ENCODE data around the gene ENKD1.
A peak's percentile ranks its signal among the peaks of the same experiment; 100 is the strongest.

ENKD1 gene

GRCh38 chr16:67637625-67638024 lies 28.9 kb downstream of the ENKD1 start:
- in situ Hi-C loops (cut with HindIII; ENCODE audit: low sequenced_read_pairs): no loop called here
- H3K4me3 ChIP-seq (ENCODE audit: low read depth, low read length): no peak overlapping the region
- TF ChIP-seq CTCF (IDR thresholded peaks at IDR 0.05; ENCODE audit: low read depth, low read length, missing control alignments): no peak
- no peak for DNase-seq (ENCODE audit: low read depth)

GRCh38 chr16:67636713-67637112 lies 29.8 kb downstream of the ENKD1 start:
- no peak for TF ChIP-seq CTCF (IDR thresholded peaks at IDR 0.05; ENCODE audit: low read depth, low read length, missing control alignments)
- H3K4me3 ChIP-seq (ENCODE audit: low read depth, low read length): no peak overlapping the region
- in situ Hi-C loops (cut with HindIII; ENCODE audit: low sequenced_read_pairs): no loop called here
- DNase-seq (ENCODE audit: low read depth): no peak

GRCh38 chr16:67632415-67633172 lies 34.0 kb downstream of the ENKD1 start:
- TF ChIP-seq CTCF (IDR thresholded peaks at IDR 0.05; ENCODE audit: low read depth, low read length, missing control alignments): no peak
- in situ Hi-C loops (cut with HindIII; ENCODE audit: low sequenced_read_pairs): no loop called here

GRCh38 chr16:67628216-67628615 lies 38.3 kb downstream of the ENKD1 start:
- DNase-seq (ENCODE audit: low read depth): no peak
- no peak overlapping the region for H3K4me3 ChIP-seq (ENCODE audit: low read depth, low read length)
- in situ Hi-C loops (cut with HindIII; ENCODE audit: low sequenced_read_pairs): no loop called here
- no peak for TF ChIP-seq CTCF (IDR thresholded peaks at IDR 0.05; ENCODE audit: low read depth, low read length, missing control alignments)

More at GRCh38 chr16:67632415-67633172, 34.0 kb downstream of the ENKD1 start:
- peak; percentile 11 for DNase-seq (ENCODE audit: low read depth)
- H3K4me3 ChIP-seq (ENCODE audit: low read depth, low read length): no peak overlapping the region

GRCh38 chr16:67613808-67614207 lies 52.7 kb downstream of the ENKD1 start:
- no peak overlapping the region for H3K4me3 ChIP-seq (ENCODE audit: low read depth, low read length)
- no peak for DNase-seq (ENCODE audit: low read depth)
- in situ Hi-C loops (cut with HindIII; ENCODE audit: low sequenced_read_pairs): no loop called here
- no peak for TF ChIP-seq CTCF (IDR thresholded peaks at IDR 0.05; ENCODE audit: low read depth, low read length, missing control alignments)
